GM10248 (cell line): ENCODE results near the gene LDB3.

Experiments
- CTCF ChIA-PET: fragments of 300-600 bp; sonication (Branson Sonifier 250); formaldehyde crosslinking; extraction: SDS; loops from one replicate; lab custom pipeline; 2021; ENCODE audit warnings: antibody characterized with exemption; lab: Yijun Ruan, JAX
- POLR2A ChIA-PET: fragments of 350-650 bp; sonication (Branson Sonifier 250); formaldehyde crosslinking; extraction: SDS; loops from one replicate; lab custom pipeline; 2020; ENCODE audit warnings: antibody characterized with exemption; lab: Yijun Ruan, JAX
- DNase-seq: peaks from one replicate; pipeline ENCODE4 v3.0.0; 2012; ENCODE audit errors: extremely low spot score
- TF ChIP-seq, protein P1 (sequence below): IDR thresholded peaks from 2 replicates; pipeline ENCODE4 v1.5.1; 2012; ENCODE audit warnings: mild to moderate bottlenecking, low read depth; ENCODE audit errors: extremely low read depth, missing control alignments, control extremely low read depth

Gene LDB3

DNA sequence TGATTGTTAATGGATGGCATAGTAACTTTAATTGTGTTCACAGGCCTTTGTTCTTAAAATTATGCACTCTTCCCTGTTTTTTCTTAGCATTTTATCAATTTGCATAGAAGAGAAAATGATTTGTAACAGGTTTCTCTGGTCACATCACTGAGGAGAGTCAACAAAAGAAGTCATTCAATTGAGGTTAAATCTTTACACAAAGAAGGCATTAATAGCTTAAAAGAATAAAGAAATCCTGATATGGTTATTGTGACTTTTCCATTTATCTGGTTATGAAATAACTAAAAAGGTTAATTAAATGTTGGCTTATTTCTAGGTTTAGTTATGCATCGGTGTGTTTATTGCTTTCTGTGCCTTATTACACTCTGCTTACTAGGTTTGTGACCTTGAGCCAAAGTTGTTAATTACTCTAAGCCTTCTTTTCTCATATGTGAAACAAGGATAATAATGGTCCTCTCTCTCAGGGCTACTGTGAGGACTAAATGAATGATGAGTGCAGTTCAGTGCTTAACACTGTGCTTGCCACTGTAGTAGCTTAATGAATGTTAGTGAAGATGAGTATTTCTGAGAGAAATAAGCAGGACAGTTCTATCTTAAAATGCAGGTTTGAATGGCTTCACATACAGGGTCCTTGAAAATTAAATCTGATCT is 100.2 kb downstream of the LDB3 start:
- ChIA-PET CTCF (interaction anchor here (1.0 to 2.5 kb wide), 2 partner anchors 10 to 22 kb away, joined by 4 to 12 read pairs; no protein-coding TSS in a partner anchor), POLR2A (no interaction called here)
- TF ChIP-seq, protein P1, sequence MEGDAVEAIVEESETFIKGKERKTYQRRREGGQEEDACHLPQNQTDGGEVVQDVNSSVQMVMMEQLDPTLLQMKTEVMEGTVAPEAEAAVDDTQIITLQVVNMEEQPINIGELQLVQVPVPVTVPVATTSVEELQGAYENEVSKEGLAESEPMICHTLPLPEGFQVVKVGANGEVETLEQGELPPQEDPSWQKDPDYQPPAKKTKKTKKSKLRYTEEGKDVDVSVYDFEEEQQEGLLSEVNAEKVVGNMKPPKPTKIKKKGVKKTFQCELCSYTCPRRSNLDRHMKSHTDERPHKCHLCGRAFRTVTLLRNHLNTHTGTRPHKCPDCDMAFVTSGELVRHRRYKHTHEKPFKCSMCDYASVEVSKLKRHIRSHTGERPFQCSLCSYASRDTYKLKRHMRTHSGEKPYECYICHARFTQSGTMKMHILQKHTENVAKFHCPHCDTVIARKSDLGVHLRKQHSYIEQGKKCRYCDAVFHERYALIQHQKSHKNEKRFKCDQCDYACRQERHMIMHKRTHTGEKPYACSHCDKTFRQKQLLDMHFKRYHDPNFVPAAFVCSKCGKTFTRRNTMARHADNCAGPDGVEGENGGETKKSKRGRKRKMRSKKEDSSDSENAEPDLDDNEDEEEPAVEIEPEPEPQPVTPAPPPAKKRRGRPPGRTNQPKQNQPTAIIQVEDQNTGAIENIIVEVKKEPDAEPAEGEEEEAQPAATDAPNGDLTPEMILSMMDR: no peak
- DNase-seq: no peak

DNA sequence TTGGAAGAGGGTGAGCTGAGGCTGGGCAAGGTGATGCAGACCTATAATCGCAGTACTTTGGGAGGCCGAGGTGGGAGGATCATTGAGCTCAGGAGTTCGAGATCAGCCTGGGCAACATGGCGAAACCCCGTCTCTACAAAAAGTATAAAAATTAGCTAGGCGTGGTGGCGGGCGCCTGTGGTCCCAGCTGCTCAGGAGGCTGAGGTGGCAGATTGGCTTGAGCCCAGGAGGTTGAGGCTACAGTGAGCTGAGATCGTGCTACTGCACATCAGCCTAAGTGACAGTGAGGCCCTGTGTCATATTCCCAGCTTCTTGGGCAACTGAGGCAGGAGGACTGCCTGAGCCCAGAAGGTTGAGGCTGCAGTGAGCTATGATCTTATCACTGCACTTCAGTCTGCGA is 101.7 kb downstream of the LDB3 start:
- no peak for DNase-seq
- TF ChIP-seq, protein P1: no peak
- ChIA-PET CTCF (interaction anchor here (1.2 to 1.8 kb wide), 4 partner anchors 8 to 197 kb away, joined by 3 to 7 read pairs (median 3); no protein-coding TSS in a partner anchor), POLR2A (interaction anchor here (1.0 kb wide), 1 partner anchor 10 kb away, joined by 3 read pairs; no protein-coding TSS in a partner anchor)

DNA sequence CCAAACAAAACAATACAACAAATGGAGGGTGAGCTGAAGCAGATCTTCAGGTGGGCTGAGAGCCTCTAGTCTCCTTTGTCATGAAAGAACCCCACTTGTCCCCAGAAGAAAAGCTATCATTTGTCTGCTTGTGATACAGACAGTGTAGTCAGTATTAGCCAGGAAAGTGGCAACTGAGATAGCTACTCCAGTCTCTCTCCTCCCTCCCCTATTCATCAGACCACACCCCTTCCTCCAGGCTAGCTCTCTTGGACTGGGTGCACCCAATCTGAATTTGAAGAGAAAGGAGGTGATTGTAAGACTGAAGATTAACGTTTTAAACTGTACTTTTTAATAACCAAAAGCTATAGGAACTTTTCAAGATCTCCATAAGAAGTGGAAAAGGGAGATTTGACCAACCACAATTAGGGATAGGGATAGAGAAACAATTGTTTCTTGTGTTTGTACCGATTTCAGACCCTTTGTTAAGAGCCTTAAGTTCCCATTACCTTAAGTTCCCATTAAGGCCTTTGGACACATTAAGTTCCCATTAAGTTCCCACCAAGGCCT is 102.2 kb downstream of the LDB3 start:
- TF ChIP-seq, protein P1: no peak
- ChIA-PET CTCF (interaction anchor here (0.8 to 1.8 kb wide), 7 partner anchors 9 to 196 kb away, joined by 3 to 7 read pairs (median 3); no protein-coding TSS in a partner anchor), POLR2A (interaction anchor here (1.0 kb wide), 1 partner anchor 9 kb away, joined by 3 read pairs; no protein-coding TSS in a partner anchor)
- DNase-seq: no peak

DNA sequence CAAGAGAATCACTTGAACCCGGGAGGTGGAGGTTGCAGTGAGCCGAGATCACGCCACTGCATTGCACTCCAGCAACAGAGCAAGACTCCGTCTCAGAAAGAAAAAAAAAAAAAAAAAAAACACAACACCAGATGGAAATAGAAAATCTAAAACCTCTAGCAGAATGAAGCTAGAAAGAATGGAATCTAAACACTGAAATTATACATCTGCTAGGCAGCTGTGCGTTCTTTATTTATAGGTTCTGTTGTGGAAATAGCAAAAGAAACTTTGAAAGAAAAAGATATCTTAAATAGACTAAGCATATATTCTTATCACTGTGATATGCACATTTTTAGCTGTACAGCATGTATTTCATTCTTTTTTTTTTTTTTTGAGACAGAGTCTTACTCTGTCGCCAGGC is 105.2 kb downstream of the LDB3 start:
- no peak for DNase-seq
- POLR2A ChIA-PET: no interaction called here

DNA sequence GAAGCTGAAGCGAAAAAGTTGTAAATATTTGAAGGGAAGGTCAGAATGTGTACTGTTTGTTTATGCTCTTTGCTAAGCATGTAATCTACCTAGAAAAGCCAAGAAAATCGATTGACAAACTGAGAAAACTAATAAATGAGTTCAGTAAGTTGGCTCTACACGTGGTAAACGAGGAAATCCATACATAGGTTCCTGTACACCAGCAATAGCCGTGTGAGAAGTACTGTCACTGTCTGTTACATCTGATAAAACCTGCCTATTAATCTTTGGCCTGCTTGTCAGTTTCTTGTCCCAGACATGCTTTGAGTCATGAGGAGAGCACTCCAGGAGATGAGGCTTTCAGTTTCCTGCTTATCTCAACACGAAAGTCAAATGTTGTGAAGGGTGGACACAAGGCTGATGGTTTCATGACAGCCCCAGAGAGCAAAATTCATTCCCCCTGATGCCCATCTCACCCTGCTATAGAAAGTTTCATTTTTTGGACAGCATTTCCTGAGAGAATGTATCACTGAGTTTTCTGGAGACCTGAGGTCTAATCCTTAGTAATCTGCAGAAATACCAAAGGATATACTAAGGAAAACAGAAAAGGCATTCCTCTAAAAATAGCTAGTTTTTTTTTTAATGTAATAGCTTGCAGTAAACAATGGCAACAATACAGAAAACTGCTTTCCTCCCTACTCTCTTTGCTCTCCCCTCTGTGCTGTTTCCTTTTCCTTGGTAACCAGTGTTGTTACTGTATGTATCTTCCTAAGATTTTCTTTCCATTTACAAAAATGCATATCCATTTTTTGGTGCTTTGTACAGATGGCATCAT is 107.0 kb downstream of the LDB3 start:
- peak; percentile 46 for DNase-seq
- CTCF ChIA-PET: interaction anchor here (0.8 to 1.3 kb wide), 4 partner anchors 10 to 88 kb away, joined by 3 read pairs; no protein-coding TSS in a partner anchor
- POLR2A ChIA-PET: no interaction called here

More for the DNA sequence above, 105.2 kb downstream of the LDB3 start:
- TF ChIP-seq, protein P1: no peak
- CTCF ChIA-PET: interaction anchor here (1.8 kb wide), 1 partner anchor 13 kb away, joined by 6 read pairs; no protein-coding TSS in a partner anchor

More for the DNA sequence above, 107.0 kb downstream of the LDB3 start:
- TF ChIP-seq, protein P1: no peak
